ENCODE data around the gene OTULIN. TPM values are rescaled to one million over a fixed set of nuclear protein-coding genes. Genes with fewer than 3 reads are reported as not detected.

The OTULIN gene
- total RNA-seq, 6 experiments from 2014 or later: 25.2 to 34.8 (median 29.2) TPM

- no peaks in the 10 kb centered on the region for H3K9me3 ChIP-seq
- H3K27me3 ChIP-seq: no peaks in the 10 kb centered on the region
- no peaks in the 10 kb centered on the region for H3K36me3 ChIP-seq
- TF ChIP-seq POLR2A (IDR thresholded peaks at IDR 0.05) (no peak), CTCF (IDR thresholded peaks at IDR 0.05) (no peak)
- intact Hi-C loops (cut with DNase I): loop anchor here in 1 of 2 donors (5.0 kb wide), 1 partner anchor 274 kb away; no protein-coding TSS in a partner anchor
- peaks cover 0 to 19% (median 9%) of the 10 kb centered on the region in 4 donors for H3K4me1 ChIP-seq
- 53% methylated on average over 6 of the region's 7 CpGs for WGBS (ENCODE audit: insufficient coverage, low coverage, low lambda C conversion rate, missing lambda C conversion rate)
- no peak overlapping the region for H3K4me3 ChIP-seq
- DNase-seq: no peak
- H3K27ac ChIP-seq: peak overlapping the region in 2 of 3 donors; percentile 83 to 93
- ATAC-seq: peak; percentile 5 to 38 (median 22)
Observed at GRCh38 chr5:14727928-14728458, 63.5 kb downstream of the OTULIN start.

GRCh38 chr5:14728459-14728938 lies 64.0 kb downstream of the OTULIN start:
- intact Hi-C loops (cut with DNase I): loop anchor here in 1 of 2 donors (5.0 kb wide), 1 partner anchor 274 kb away; no protein-coding TSS in a partner anchor
- Histone ChIP-seq H3K36me3 (no peaks in the 10 kb centered on the region), H3K27me3 (no peaks in the 10 kb centered on the region), H3K4me3 (no peak overlapping the region), H3K27ac (peak overlapping the region; percentile 72 to 93 (median 83)), H3K4me1 (peaks cover 0 to 19% (median 9%) of the 10 kb centered on the region in 4 donors), H3K9me3 (no peaks in the 10 kb centered on the region)
- peak; percentile 87 to 94 (median 90) for ATAC-seq
- TF ChIP-seq CTCF (IDR thresholded peaks at IDR 0.05) (no peak), POLR2A (IDR thresholded peaks at IDR 0.05) (no peak)
- DNase-seq: peak; percentile 76 to 90 (median 89)
- 31% methylated on average over 8 of the region's 15 CpGs for WGBS (ENCODE audit: insufficient coverage, low coverage, low lambda C conversion rate, missing lambda C conversion rate)

GRCh38 chr5:14729448-14730385 lies 65.2 kb downstream of the OTULIN start:
- no peaks in the 10 kb centered on the region for H3K9me3 ChIP-seq
- no peak overlapping the region for H3K4me3 ChIP-seq
- H3K36me3 ChIP-seq: no peaks in the 10 kb centered on the region
- no peak for ATAC-seq
- no peaks in the 10 kb centered on the region for H3K27me3 ChIP-seq
- TF ChIP-seq CTCF (IDR thresholded peaks at IDR 0.05) (no peak), POLR2A (IDR thresholded peaks at IDR 0.05) (no peak)
- H3K27ac ChIP-seq: peak overlapping the region in 1 of 3 donors; percentile 83
- intact Hi-C loops (cut with DNase I): loop anchor here in 1 of 2 donors (5.0 kb wide), 1 partner anchor 273 kb away; no protein-coding TSS in a partner anchor
- WGBS (ENCODE audit: insufficient coverage, low coverage, low lambda C conversion rate, missing lambda C conversion rate): 94% methylated on average over 10 of the region's 18 CpGs
- DNase-seq: no peak
- H3K4me1 ChIP-seq: peaks cover 0 to 19% (median 9%) of the 10 kb centered on the region in 4 donors

- no peak for TF ChIP-seq POLR2A (IDR thresholded peaks at IDR 0.05)
- no peak for TF ChIP-seq CTCF (IDR thresholded peaks at IDR 0.05)
- intact Hi-C loops (cut with DNase I): no loop called here
- Histone ChIP-seq H3K27me3 (no peaks in the 10 kb centered on the region), H3K4me3 (no peak overlapping the region), H3K9me3 (no peaks in the 10 kb centered on the region), H3K36me3 (no peaks in the 10 kb centered on the region), H3K4me1 (peaks cover 0 to 22% (median 11%) of the 10 kb centered on the region in 4 donors), H3K27ac (no peak overlapping the region)
- ATAC-seq (no peak), DNase-seq (no peak)
- WGBS (ENCODE audit: insufficient coverage, low coverage, low lambda C conversion rate, missing lambda C conversion rate): 94% methylated on average over 3 of the region's 13 CpGs
Observed at GRCh38 chr5:14730466-14730865, 65.9 kb downstream of the OTULIN start.

Measured in right lobe of liver (tissue), 6 donors.